ENCODE results near the gene ZNF559.
A peak's percentile ranks its signal among the peaks of the same experiment; 100 is the strongest.

The ZNF559 gene

DNA sequence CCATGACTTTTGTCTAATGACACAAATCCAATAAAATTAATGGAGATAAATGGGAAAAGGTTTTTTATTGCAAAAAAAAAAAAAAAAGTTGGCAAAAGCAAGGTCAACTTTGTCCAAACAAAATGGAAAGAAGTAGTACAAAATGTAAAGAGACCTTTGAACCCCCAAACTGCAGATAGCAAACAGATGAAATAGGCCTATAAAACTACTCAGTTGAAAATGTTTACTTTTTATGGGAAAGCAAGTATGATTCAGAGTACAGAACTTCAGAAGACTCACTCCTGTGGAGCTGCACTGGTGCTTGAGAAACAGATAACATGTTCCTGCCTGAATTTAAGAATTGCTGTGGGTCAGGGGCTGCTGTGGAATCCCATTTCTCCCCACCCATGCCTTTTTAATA, 29.0 kb downstream of the ZNF559 start:
- DNase-seq: no peak

DNA sequence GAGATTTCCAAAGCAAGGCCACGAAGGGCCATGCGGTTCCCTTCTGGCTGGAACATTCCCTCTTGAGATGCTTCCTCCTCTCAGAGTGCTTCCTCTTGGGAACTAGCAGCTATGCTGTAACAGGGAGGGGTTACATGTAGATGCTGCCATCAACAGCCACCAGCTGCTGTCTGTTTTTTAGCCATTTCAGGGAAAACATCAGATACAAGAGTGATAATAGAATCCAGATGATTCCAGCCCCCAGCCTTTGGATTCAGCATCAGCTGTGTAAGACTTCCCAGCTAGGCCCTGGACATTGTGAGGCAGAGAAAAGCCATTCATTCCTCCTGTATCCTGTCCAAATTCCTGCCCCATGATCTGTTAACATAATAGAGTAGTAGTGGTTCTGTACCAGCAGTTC, 30.7 kb downstream of the ZNF559 start:
- no peak for DNase-seq

DNA sequence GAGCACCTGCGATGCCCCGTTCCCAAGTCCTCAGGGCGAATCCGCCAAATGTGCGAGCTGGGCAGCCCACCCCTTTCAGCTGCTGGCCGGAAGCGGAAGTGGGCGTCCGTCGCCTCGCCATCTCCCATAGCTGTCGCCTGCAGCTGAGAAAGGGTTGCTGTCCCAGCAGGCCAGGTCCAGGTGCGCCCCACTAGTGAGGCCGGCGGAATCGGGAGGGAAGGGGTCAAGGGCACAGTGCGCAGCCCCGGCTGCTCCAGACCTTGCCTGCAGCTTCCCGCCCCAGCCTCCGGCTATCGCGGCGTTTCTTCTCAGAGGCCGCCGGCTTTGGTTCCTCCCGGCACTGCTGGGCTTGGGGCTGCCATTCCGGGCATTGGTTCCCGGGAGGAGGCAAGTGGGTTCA, 38.9 kb downstream of the ZNF559 start, which contains the start of gene ZNF177:
TSS of gene ZNF177 (plus strand) at position 109 of the 400 bp plus-strand sequence. CDS start 15,299 bp downstream, outside the sequence.
- peak in 34 of 58 donors; percentile 0 to 55 (median 6) for DNase-seq

DNA sequence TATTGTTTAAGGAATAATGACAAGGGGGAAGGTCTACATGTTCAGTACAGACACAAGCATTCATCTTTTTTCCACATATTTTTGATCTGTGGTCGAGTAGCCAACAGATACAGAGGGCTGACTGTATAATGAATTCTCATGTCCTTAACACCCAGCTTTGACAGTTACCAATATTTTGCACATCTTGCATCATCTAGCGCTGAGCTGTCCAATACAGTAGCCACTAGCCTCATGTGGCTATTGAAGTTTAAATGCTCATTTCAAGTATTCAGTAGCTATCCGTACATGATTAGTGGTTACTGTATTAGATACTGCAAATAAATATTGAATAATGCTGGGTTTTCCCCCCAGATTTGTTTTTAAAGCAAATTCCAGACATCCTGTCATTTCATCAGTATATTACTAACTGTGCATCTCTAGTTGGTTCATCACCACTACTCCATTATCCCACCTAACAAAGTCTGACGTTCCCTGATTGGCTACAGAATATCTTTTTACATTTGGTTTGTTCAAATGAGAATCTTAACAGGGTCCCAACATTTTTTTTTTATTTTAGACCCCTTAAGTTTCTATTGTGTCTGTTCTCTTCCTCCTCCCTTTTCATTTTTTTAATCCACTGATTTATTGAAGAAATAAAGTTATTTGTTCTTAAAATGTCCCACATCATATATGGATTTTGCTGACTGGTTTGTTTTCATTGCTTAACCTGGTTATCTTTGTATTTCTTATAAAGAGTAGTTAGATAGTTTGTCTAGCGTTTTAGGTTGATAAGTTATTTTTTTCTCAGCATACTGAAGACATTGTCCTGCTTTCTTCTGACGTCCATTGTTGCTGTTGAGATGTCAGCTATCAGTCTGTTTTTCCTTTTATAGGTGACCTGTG, 47.0 kb downstream of the ZNF559 start:
- no peak for DNase-seq

DNA sequence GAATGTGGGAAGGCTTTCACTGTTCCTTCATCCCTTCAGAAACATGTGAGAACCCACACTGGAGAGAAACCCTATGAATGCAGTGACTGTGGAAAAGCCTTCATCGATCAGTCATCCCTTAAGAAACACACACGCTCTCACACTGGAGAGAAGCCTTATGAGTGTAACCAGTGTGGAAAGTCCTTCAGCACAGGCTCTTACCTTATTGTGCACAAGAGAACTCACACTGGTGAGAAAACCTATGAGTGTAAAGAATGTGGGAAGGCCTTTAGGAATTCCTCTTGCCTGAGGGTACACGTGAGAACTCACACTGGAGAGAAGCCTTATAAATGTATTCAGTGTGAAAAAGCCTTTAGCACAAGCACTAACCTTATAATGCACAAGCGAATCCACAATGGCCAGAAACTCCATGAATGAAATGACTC, 57.4 kb downstream of the ZNF559 start:
- DNase-seq: no peak
